Progenitor cell of endocrine pancreas (in vitro differentiated cells): Measurements from ENCODE around the gene SCG3. TPM values are rescaled to one million over a fixed set of nuclear protein-coding genes. Genes with fewer than 3 reads are reported as not detected.

Experiments used
- DNase-seq: peaks from one replicate; pipeline ENCODE4 v3.0.0; 2021; ENCODE audit warnings: low spot score; ENCODE audit not compliant: unreplicated experiment
- H3K27ac Mint-ChIP-seq: 2 replicates; pipeline ENCODE4 v1.8.0; 2021; ENCODE audit warnings: mild to moderate bottlenecking, moderate library complexity, mixed read lengths
- H3K27me3 Mint-ChIP-seq: 2 replicates; pipeline ENCODE4 v1.8.0; 2021; ENCODE audit warnings: mixed read lengths
- H3K36me3 Mint-ChIP-seq: 2 replicates; pipeline ENCODE4 v1.8.0; 2022; ENCODE audit warnings: mixed read lengths; ENCODE audit not compliant: insufficient read depth
- H3K4me1 Mint-ChIP-seq: 2 replicates; pipeline ENCODE4 v1.8.0; 2021; ENCODE audit warnings: low read depth, mixed read lengths
- H3K4me3 Mint-ChIP-seq: 2 replicates; pipeline ENCODE4 v1.8.0; 2021; ENCODE audit warnings: low read depth, mild to moderate bottlenecking, moderate library complexity, mixed read lengths
- H3K9me3 Mint-ChIP-seq: 2 replicates; pipeline ENCODE4 v1.8.0; 2021; ENCODE audit warnings: low read depth, mixed read lengths
- total RNA-seq: library from RNA; stranded (reverse); gene quantifications from 2 replicates; pipeline ENCODE4 v1.2.1, GENCODE V29; 2021
- TF ChIP-seq, protein P1 (sequence below): fragments of 200-600 bp; sonication (generic); IDR thresholded peaks from one replicate; pipeline ENCODE4 v1.5.0; 2021; ENCODE audit warnings: antibody characterized with exemption, mild to moderate bottlenecking; ENCODE audit not compliant: unreplicated experiment

Gene SCG3
- total RNA-seq, 1 donor from 2014 or later, result 7.9 TPM

GRCh38 chr15:51737522-51738305 is 56.4 kb downstream of the SCG3 start, which contains the start of gene LYSMD2:
TSS of gene LYSMD2 (minus strand) at chr15:51737655. CDS start at chr15:51737622, 33 bp downstream.
- H3K27me3 Mint-ChIP-seq, result peaks cover 55% of the 10 kb centered on the region
- H3K9me3 Mint-ChIP-seq, result no peaks in the 10 kb centered on the region
- peak within 1 kb of the TSS; percentile 21 for H3K27ac Mint-ChIP-seq
- peak; percentile 17 for DNase-seq
- TF ChIP-seq, protein P1, sequence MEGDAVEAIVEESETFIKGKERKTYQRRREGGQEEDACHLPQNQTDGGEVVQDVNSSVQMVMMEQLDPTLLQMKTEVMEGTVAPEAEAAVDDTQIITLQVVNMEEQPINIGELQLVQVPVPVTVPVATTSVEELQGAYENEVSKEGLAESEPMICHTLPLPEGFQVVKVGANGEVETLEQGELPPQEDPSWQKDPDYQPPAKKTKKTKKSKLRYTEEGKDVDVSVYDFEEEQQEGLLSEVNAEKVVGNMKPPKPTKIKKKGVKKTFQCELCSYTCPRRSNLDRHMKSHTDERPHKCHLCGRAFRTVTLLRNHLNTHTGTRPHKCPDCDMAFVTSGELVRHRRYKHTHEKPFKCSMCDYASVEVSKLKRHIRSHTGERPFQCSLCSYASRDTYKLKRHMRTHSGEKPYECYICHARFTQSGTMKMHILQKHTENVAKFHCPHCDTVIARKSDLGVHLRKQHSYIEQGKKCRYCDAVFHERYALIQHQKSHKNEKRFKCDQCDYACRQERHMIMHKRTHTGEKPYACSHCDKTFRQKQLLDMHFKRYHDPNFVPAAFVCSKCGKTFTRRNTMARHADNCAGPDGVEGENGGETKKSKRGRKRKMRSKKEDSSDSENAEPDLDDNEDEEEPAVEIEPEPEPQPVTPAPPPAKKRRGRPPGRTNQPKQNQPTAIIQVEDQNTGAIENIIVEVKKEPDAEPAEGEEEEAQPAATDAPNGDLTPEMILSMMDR, result no peak
- H3K4me1 Mint-ChIP-seq, result peaks cover 7% of the 10 kb centered on the region
- H3K4me3 Mint-ChIP-seq, result peak within 1 kb of the TSS; percentile 72
- H3K36me3 Mint-ChIP-seq, result no peaks in the 10 kb centered on the region

DNA sequence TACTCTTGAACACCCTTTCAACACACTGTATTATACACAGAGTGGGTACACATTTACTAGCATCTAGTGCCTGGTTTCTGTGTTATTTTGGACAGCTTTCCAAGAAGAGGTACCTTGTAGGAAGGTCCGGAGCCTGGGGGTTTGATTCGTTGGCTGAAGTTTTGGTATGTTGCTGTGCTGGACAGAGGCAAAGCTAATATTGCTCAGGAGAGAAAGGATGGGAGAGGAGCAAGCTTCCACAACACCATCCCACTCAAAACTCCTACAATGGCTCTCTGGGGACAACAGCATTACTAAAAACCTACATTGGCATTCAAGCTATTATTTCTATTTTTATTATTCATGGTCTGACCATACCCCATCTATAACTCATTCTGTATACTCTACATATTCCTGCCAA is 57.2 kb downstream of the SCG3 start:
- H3K4me1 Mint-ChIP-seq, result peaks cover 7% of the 10 kb centered on the region
- H3K4me3 Mint-ChIP-seq, result peak overlapping the region; percentile 70
- H3K9me3 Mint-ChIP-seq, result no peaks in the 10 kb centered on the region
- peaks cover 56% of the 10 kb centered on the region for H3K27me3 Mint-ChIP-seq
- no peak for DNase-seq
- H3K36me3 Mint-ChIP-seq, result no peaks in the 10 kb centered on the region
- H3K27ac Mint-ChIP-seq, result peak overlapping the region; percentile 21
- TF ChIP-seq, protein P1, result no peak

- peaks cover 59% of the 10 kb centered on the region for H3K27me3 Mint-ChIP-seq
- no peak overlapping the region for H3K27ac Mint-ChIP-seq
- H3K4me1 Mint-ChIP-seq, result peaks cover 7% of the 10 kb centered on the region
- H3K36me3 Mint-ChIP-seq, result no peaks in the 10 kb centered on the region
- H3K9me3 Mint-ChIP-seq, result no peaks in the 10 kb centered on the region
- TF ChIP-seq, protein P1, result no peak
- peak overlapping the region; percentile 14 for H3K4me3 Mint-ChIP-seq
- DNase-seq, result no peak
These were observed 57.9 kb downstream of the SCG3 start for GRCh38 chr15:51739061-51739712.

DNA sequence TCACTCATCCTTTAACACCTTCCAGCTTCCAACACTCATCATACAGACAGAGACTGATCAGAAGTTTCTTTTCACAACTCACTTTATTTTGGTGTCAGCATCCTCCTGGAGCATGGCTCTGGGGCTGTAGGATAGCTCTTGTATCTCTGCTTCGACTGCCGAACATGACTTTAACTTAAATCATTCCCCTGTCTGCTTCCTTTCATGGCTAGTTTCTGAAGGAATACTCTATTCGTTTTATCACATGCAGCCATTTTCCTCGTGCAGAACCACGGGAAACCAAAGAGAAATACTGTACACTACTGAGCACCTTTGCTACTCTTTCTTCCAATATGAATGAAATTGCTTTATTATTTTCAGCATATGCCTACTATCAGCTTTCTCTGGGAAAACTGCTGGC is 68.0 kb downstream of the SCG3 start:
- Mint-ChIP-seq H3K4me3 (no peak overlapping the region), H3K27me3 (peaks cover 73% of the 10 kb centered on the region), H3K36me3 (no peaks in the 10 kb centered on the region), H3K27ac (no peak overlapping the region), H3K4me1 (peaks cover 4% of the 10 kb centered on the region), H3K9me3 (no peaks in the 10 kb centered on the region)
- no peak for DNase-seq
- TF ChIP-seq, protein P1, result no peak

GRCh38 chr15:51750186-51750585 is 68.9 kb downstream of the SCG3 start:
- H3K27ac Mint-ChIP-seq, result no peak overlapping the region
- peaks cover 4% of the 10 kb centered on the region for H3K4me1 Mint-ChIP-seq
- H3K27me3 Mint-ChIP-seq, result peaks cover 75% of the 10 kb centered on the region
- TF ChIP-seq, protein P1, result no peak
- H3K4me3 Mint-ChIP-seq, result peak overlapping the region; percentile 45
- no peaks in the 10 kb centered on the region for H3K9me3 Mint-ChIP-seq
- no peaks in the 10 kb centered on the region for H3K36me3 Mint-ChIP-seq
- no peak for DNase-seq
